ENCODE results near the gene WFIKKN1.

Gene WFIKKN1

GRCh38 chr16:638034-638543, 7.3 kb downstream of the WFIKKN1 start:
- DNase-seq: no peak

GRCh38 chr16:638836-639235, 8.1 kb downstream of the WFIKKN1 start:
- no peak for DNase-seq

GRCh38 chr16:640614-641013, 9.8 kb downstream of the WFIKKN1 start:
- no peak for DNase-seq

GRCh38 chr16:641326-642188, 10.8 kb downstream of the WFIKKN1 start, which contains the start of gene MCRIP2:
TSS of gene MCRIP2 (plus strand) at chr16:641828. CDS start at chr16:641992, 164 bp downstream.
- peak; percentile 49 for DNase-seq

- no peak for DNase-seq
Measured at GRCh38 chr16:642189-643049, 11.6 kb downstream of the WFIKKN1 start.

GRCh38 chr16:643050-643368, 12.2 kb downstream of the WFIKKN1 start:
- DNase-seq: no peak

- DNase-seq: no peak
Measured at GRCh38 chr16:644556-644955, 13.8 kb downstream of the WFIKKN1 start.

GRCh38 chr16:645852-646678, 15.3 kb downstream of the WFIKKN1 start:
- no peak for DNase-seq

GRCh38 chr16:646679-647172, 15.9 kb downstream of the WFIKKN1 start:
- no peak for DNase-seq

- no peak for DNase-seq
Measured at GRCh38 chr16:647173-647902, 16.6 kb downstream of the WFIKKN1 start.

GRCh38 chr16:648071-648780, 17.4 kb downstream of the WFIKKN1 start:
- peak; percentile 55 for DNase-seq

- peak; percentile 78 for DNase-seq
Measured at GRCh38 chr16:648781-649589, 18.2 kb downstream of the WFIKKN1 start, which contains the start of gene WDR90. TSS of gene WDR90 (plus strand) at chr16:649365. CDS start at chr16:649417, 52 bp downstream.

GRCh38 chr16:649631-650030, 18.8 kb downstream of the WFIKKN1 start:
- no peak for DNase-seq

GRCh38 chr16:651844-652243, 21.1 kb downstream of the WFIKKN1 start:
- no peak for DNase-seq

GRCh38 chr16:652454-653305, 21.9 kb downstream of the WFIKKN1 start:
- no peak for DNase-seq

- no peak for DNase-seq
Measured at GRCh38 chr16:654034-654433, 23.2 kb downstream of the WFIKKN1 start.

GRCh38 chr16:657487-657886, 26.7 kb downstream of the WFIKKN1 start:
- no peak for DNase-seq

GRCh38 chr16:658679-659571, 28.1 kb downstream of the WFIKKN1 start:
- no peak for DNase-seq
